Hepatocyte (in vitro differentiated cells): Measurements from ENCODE around the gene LRMDA.

Experiments used
- EZH2 ChIP-seq: fragments of 200-600 bp; sonication (generic); IDR thresholded peaks from 2 replicates; pipeline ENCODE4 v1.6.1; 2016; ENCODE audit warnings: antibody characterized with exemption, mild to moderate bottlenecking, borderline replicate concordance
- TF ChIP-seq, protein P1 (sequence below): fragments of 200-600 bp; sonication (generic); IDR thresholded peaks from 2 replicates; pipeline ENCODE4 v1.5.1; 2016; ENCODE audit warnings: antibody characterized with exemption, mild to moderate bottlenecking; ENCODE audit not compliant: poor library complexity

DNA sequence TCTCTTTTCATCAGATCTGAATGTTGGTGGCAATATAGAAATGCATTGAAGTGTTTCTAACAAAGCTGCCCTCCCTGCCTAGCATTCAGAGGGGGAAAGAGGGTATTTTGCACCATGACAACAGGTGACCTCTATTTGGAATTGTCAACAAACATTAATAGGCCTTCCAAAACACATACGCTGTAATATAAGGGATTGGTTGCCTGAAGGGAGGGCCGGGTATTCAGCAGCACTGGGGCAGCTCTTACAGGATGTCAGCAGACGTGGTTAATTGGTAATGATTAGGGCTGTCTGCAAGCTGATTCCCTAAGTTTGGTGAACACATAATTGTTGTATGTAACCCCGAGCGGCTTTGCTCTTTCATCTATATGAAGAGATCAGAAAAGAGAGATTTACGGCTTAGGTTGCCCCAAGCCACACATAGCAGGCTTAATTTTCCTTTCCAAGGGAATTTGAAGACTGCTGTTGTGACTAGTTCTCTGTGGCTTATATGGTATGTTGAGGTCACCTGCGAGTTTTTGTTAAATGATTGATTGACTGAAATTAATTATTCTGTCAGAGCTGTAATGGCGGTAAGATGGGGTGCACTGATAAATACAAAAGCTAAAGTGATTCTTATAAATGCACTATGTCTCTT is 759.3 kb downstream of the LRMDA start:
- TF ChIP-seq EZH2 = no peak
- TF ChIP-seq, protein P1, sequence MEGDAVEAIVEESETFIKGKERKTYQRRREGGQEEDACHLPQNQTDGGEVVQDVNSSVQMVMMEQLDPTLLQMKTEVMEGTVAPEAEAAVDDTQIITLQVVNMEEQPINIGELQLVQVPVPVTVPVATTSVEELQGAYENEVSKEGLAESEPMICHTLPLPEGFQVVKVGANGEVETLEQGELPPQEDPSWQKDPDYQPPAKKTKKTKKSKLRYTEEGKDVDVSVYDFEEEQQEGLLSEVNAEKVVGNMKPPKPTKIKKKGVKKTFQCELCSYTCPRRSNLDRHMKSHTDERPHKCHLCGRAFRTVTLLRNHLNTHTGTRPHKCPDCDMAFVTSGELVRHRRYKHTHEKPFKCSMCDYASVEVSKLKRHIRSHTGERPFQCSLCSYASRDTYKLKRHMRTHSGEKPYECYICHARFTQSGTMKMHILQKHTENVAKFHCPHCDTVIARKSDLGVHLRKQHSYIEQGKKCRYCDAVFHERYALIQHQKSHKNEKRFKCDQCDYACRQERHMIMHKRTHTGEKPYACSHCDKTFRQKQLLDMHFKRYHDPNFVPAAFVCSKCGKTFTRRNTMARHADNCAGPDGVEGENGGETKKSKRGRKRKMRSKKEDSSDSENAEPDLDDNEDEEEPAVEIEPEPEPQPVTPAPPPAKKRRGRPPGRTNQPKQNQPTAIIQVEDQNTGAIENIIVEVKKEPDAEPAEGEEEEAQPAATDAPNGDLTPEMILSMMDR = no peak
